ENCODE data around the gene PSMB7.

Gene PSMB7

DNA sequence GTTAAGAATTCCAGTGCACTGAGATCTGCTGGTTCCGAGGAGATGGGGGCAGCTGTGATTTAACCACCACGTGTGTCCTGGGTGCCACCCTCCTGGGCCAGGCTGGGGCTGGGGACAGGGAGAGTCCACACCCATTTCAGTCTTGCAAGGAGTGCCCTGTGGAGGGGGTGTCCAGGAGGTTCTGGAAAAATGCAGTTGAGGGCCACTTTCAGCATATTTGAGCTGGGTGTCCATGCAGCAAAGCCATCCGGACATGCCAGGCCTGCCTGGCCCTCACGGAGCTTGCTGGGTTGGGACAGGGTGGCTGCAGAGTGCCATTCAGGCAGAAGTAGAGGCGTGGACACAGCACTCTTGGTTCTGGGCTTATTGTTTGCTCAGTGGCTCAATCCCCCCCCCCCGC lies 89.4 kb downstream of the PSMB7 start:
- no peaks in the 10 kb centered on the region for H3K9me2 ChIP-seq (replicated peaks; ENCODE audit: insufficient read depth, low read length)
- H3K4me2 ChIP-seq (ENCODE audit: low read depth, low read length, poor library complexity, severe bottlenecking): no peak overlapping the region
- H3K79me2 ChIP-seq (ENCODE audit: insufficient read depth, low read length): no peaks in the 10 kb centered on the region; the same call in 1 of the 2 replicates
- H3K27me3 ChIP-seq (ENCODE audit: low read length): no peaks in the 10 kb centered on the region
- H4K20me1 ChIP-seq (ENCODE audit: low read depth, low read length): no peaks in the 10 kb centered on the region
- no peak for TF ChIP-seq EZH2phosphoT487 (conservative IDR thresholded peaks at IDR 0.05; ENCODE audit: low read length)
- TF ChIP-seq, protein P1, sequence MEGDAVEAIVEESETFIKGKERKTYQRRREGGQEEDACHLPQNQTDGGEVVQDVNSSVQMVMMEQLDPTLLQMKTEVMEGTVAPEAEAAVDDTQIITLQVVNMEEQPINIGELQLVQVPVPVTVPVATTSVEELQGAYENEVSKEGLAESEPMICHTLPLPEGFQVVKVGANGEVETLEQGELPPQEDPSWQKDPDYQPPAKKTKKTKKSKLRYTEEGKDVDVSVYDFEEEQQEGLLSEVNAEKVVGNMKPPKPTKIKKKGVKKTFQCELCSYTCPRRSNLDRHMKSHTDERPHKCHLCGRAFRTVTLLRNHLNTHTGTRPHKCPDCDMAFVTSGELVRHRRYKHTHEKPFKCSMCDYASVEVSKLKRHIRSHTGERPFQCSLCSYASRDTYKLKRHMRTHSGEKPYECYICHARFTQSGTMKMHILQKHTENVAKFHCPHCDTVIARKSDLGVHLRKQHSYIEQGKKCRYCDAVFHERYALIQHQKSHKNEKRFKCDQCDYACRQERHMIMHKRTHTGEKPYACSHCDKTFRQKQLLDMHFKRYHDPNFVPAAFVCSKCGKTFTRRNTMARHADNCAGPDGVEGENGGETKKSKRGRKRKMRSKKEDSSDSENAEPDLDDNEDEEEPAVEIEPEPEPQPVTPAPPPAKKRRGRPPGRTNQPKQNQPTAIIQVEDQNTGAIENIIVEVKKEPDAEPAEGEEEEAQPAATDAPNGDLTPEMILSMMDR (IDR thresholded peaks at IDR 0.05; ENCODE audit: insufficient read depth, low read length, poor library complexity, severe bottlenecking): no peak
- no peak overlapping the region for H2AFZ ChIP-seq (ENCODE audit: low read depth, low read length, severe bottlenecking)
- no peak overlapping the region for H3K4me3 ChIP-seq (ENCODE audit: insufficient read depth, low read length, poor library complexity, severe bottlenecking)
- H3K9me3 ChIP-seq (ENCODE audit: insufficient read depth, low read length): no peaks in the 10 kb centered on the region
- H3K36me3 ChIP-seq (ENCODE audit: low read length): peaks cover 10% of the 10 kb centered on the region; the same call in 1 of the 2 replicates
- no peak overlapping the region for H3K27ac ChIP-seq (ENCODE audit: low read depth, low read length)
- H3F3A ChIP-seq (ENCODE audit: insufficient read depth): no peaks in the 10 kb centered on the region
- H3K9ac ChIP-seq (ENCODE audit: low read length): no peak overlapping the region

DNA sequence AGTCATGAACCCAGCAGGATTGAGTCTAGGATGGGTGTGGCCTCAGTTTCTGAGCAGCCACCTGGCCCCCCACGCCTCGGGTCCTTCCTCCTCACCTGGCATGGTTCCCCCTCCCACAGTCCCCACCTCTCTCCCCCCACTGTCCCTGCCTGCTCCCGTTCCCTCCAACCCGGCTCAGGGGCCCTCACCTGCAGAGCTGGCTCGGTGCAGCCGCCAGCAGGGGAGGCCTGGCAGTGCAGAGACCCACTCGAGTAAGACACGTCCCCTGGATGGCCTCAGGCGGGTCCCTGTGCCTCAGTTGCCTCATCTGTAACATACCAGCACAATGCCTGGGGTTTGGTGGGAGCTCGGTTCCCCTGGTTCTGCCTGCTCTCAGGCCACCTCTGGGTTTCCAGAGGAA lies 91.3 kb downstream of the PSMB7 start:
- H3K36me3 ChIP-seq (ENCODE audit: low read length): peaks cover 19% of the 10 kb centered on the region; the same call in 1 of the 2 replicates
- no peak overlapping the region for H2AFZ ChIP-seq (ENCODE audit: low read depth, low read length, severe bottlenecking)
- H4K20me1 ChIP-seq (ENCODE audit: low read depth, low read length): no peaks in the 10 kb centered on the region
- no peaks in the 10 kb centered on the region for H3K9me2 ChIP-seq (replicated peaks; ENCODE audit: insufficient read depth, low read length)
- H3F3A ChIP-seq (ENCODE audit: insufficient read depth): peaks cover 4% of the 10 kb centered on the region; the same call in 1 of the 2 replicates
- no peaks in the 10 kb centered on the region for H3K9me3 ChIP-seq (ENCODE audit: insufficient read depth, low read length)
- H3K4me2 ChIP-seq (ENCODE audit: low read depth, low read length, poor library complexity, severe bottlenecking): no peak overlapping the region
- no peak overlapping the region for H3K9ac ChIP-seq (ENCODE audit: low read length)
- no peaks in the 10 kb centered on the region for H3K27me3 ChIP-seq (ENCODE audit: low read length)
- H3K4me3 ChIP-seq (ENCODE audit: insufficient read depth, low read length, poor library complexity, severe bottlenecking): no peak overlapping the region
- peaks cover 7% of the 10 kb centered on the region for H3K79me2 ChIP-seq (ENCODE audit: insufficient read depth, low read length)
- H3K27ac ChIP-seq (ENCODE audit: low read depth, low read length): no peak overlapping the region
- TF ChIP-seq, protein P1 (IDR thresholded peaks at IDR 0.05; ENCODE audit: insufficient read depth, low read length, poor library complexity, severe bottlenecking): no peak
- TF ChIP-seq EZH2phosphoT487 (conservative IDR thresholded peaks at IDR 0.05; ENCODE audit: low read length): no peak

DNA sequence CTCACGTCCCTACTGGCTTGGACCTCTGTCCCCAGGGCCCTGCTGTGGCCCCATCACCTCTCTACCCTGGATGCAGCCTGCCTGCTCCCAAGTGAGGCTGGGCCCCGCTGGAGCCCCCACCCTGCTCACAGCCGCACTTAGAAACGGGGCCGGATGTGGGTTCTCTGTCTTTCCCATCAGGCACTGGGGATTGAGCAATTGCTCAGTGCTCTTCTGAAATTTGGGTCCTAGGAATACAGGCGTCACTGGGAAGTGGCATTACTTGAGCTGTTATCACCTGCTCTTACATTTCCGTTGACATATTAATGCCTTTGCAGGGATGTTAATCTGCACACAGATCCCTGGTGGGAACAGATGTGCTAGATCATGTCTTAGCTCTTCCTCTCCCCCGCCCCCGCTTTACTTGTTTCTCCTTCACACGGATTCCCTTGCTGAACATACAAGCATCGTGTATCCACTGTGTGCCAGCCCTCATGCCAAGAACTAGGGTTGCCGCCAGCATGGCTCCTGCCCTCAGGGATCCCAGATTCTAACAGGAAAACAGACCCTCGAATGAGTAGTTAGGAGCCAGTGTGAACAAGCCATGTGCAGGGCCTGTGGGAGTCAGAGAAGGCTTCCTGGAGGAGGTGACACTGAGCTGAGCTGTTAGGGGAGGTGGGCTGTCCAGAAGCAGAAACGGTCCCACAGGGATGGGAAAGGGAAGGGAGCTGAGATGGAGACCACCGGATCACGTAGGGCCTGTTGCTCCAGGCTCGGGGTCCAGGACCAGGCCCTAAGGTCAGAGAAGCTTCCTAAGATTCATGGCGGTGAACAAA lies 92.4 kb downstream of the PSMB7 start:
- H3K9me2 ChIP-seq (replicated peaks; ENCODE audit: insufficient read depth, low read length): no peaks in the 10 kb centered on the region
- H3K4me3 ChIP-seq (ENCODE audit: insufficient read depth, low read length, poor library complexity, severe bottlenecking): no peak overlapping the region
- TF ChIP-seq, protein P1 (IDR thresholded peaks at IDR 0.05; ENCODE audit: insufficient read depth, low read length, poor library complexity, severe bottlenecking): no peak
- no peak for TF ChIP-seq EZH2phosphoT487 (conservative IDR thresholded peaks at IDR 0.05; ENCODE audit: low read length)
- no peak overlapping the region for H3K4me2 ChIP-seq (ENCODE audit: low read depth, low read length, poor library complexity, severe bottlenecking)
- peaks cover 10% of the 10 kb centered on the region for H3K79me2 ChIP-seq (ENCODE audit: insufficient read depth, low read length)
- peaks cover 17% of the 10 kb centered on the region; the same call in 1 of the 2 replicates for H3K36me3 ChIP-seq (ENCODE audit: low read length)
- H3F3A ChIP-seq (ENCODE audit: insufficient read depth): peaks cover 5% of the 10 kb centered on the region; the same call in 1 of the 2 replicates
- no peak overlapping the region for H3K27ac ChIP-seq (ENCODE audit: low read depth, low read length)
- H4K20me1 ChIP-seq (ENCODE audit: low read depth, low read length): no peaks in the 10 kb centered on the region
- no peaks in the 10 kb centered on the region for H3K27me3 ChIP-seq (ENCODE audit: low read length)
- no peak overlapping the region for H2AFZ ChIP-seq (ENCODE audit: low read depth, low read length, severe bottlenecking)
- H3K9me3 ChIP-seq (ENCODE audit: insufficient read depth, low read length): no peaks in the 10 kb centered on the region
- no peak overlapping the region for H3K9ac ChIP-seq (ENCODE audit: low read length)
